GM10266 (cell line): Measurements from ENCODE around the gene ABCA1.

ENCODE experiments used
- DNase-seq: peaks from one replicate; pipeline ENCODE4 v3.0.0; 2012; ENCODE audit errors: extremely low spot score
- CTCF ChIP-seq: IDR thresholded peaks from 2 replicates; pipeline ENCODE4 v1.5.1; 2012; ENCODE audit warnings: mild to moderate bottlenecking, low read depth; ENCODE audit not compliant: control insufficient read depth, insufficient read depth; ENCODE audit errors: missing control alignments

ABCA1 gene

GRCh38 chr9:104850786-104851545, 77.0 kb downstream of the ABCA1 start:
- no peak for DNase-seq

GRCh38 chr9:104849023-104849422, 78.9 kb downstream of the ABCA1 start:
- no peak for TF ChIP-seq CTCF

More at GRCh38 chr9:104850786-104851545, 77.0 kb downstream of the ABCA1 start:
- no peak for TF ChIP-seq CTCF

GRCh38 chr9:104844710-104845109, 83.2 kb downstream of the ABCA1 start:
- TF ChIP-seq CTCF: no peak
- DNase-seq: no peak

More at GRCh38 chr9:104849023-104849422, 78.9 kb downstream of the ABCA1 start:
- DNase-seq: no peak

- no peak for DNase-seq
- TF ChIP-seq CTCF: no peak
These were observed 84.2 kb downstream of the ABCA1 start for GRCh38 chr9:104843644-104844240.

- DNase-seq: no peak
- TF ChIP-seq CTCF: no peak
These were observed 85.3 kb downstream of the ABCA1 start for GRCh38 chr9:104842698-104843097.

- TF ChIP-seq CTCF: no peak
- DNase-seq: no peak
These were observed 86.3 kb downstream of the ABCA1 start for GRCh38 chr9:104841601-104842141.

GRCh38 chr9:104838958-104839357, 89.0 kb downstream of the ABCA1 start:
- no peak for TF ChIP-seq CTCF
- no peak for DNase-seq
